GM18519 (cell line): Measurements from ENCODE around the gene SMPX.

Source experiments
- ATAC-seq: cut with Tn5 transposase; IDR thresholded peaks from one replicate; pipeline ENCODE4 v1.9.1; 2021; ENCODE audit warnings: mild to moderate bottlenecking, moderate library complexity; ENCODE audit not compliant: unreplicated experiment, low FRiP score

SMPX gene

GRCh38 chrX:21659320-21659719 is 98.6 kb downstream of the SMPX start:
- no peak for ATAC-seq

DNA sequence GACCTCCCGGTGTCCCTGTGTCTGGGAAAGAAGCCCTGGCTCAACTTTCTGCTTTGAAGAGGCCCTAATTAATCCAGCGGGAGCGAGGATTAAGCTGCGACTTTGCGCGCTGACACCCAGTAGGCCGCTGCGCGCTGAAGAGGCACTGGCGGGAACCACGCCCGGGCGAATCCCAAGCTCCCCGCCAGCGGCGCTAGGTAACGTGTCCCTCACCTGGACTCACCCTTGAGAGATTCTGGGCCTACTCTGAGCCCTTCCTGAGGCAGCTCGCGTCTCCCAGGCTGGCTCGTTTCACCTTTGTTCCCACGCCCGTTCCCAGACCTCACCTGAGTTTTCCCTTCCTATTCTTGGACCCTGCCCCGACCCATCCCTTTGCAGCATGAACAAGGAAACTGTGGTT is 99.2 kb downstream of the SMPX start:
- no peak for ATAC-seq

- ATAC-seq = no peak
These were observed 99.7 kb downstream of the SMPX start, which contains the start of gene KLHL34 for GRCh38 chrX:21658152-21658737. Gene KLHL34 (minus strand): TSS chrX:21658330. CDS start chrX:21657788, 542 bp downstream.

DNA sequence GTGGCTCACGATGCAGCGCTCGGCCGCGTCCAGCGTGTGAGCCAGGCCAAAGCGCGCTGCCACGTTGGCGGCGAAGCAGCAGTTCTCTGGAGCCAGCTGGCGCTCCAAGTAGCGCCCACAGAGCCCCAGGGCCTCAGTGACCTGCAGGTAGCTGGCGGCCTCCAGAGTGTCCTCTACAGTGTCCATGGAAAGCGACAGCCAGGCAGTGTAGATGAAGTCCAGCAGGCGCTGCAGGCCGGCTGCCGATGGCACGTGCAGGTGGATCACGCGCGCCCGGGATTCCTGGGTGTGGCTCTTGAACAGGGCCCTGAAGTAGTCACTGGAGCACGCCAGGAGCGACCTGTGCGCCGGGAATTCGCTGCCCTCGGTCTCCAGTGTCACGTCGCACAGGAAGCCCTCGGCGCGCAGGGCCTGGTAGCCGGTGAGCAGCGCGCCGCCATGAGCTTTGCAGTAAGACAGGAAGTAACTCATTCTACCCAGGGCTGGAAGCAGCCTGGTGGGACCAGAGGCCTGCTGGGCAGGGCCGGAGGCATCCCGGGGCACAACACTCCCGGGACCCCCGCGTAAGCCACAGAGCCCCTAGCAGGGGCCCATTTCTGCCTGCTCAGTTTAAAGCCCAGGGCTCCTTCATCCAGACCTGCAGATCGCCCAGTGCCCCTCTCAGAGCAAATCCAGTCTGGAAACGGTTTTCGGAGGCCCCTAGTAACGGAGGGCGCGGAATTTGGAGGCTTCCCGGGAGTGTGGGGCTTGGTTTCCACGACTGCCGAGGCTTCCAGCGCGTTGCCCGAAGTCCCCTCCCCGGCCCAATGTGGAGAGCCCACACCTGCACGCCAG is 100.4 kb downstream of the SMPX start:
- ATAC-seq = no peak

DNA sequence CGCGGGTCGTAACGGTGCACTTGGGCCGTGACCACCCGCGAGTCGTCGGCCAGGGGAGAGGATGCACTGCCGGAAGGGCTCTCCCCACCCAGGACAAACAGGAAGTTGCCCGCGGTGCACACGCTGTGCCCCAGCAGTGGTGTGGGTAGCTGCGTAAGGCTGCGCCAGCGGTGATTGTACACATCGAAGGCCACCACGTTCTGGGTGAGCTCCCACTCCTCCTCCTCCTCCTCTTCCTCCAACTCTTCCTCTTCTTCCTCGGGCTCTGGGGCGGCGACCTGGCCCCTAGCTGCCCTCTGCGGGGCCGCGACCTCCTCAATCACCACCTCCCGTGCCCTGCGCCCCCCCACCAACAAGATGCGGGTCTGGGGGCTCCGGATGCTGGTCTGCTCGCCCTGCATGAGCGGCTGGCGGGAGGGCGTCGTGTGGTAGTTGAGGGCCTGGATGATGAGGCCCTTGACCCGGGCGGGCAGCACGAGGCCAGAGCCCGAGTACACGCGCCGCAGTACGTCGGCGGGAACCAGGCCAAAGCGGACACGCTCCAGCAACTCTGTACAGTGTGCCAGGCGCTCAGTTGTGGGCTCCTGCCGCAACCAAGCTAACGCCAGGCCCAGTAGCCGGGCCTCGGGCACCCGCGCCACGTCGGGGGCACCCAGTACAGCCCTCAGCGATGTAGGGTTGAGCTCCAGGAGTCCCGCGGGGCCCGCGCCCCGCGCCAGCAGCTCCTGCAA is 101.2 kb downstream of the SMPX start:
- ATAC-seq = no peak
